LNCAP (cell line): Measurements from ENCODE around the gene OLFML1.

Experiments
- TF ChIP-seq, protein P1 (sequence below): fragments of 450-650 bp; IDR thresholded peaks from 2 replicates; pipeline ENCODE4 v1.5.1; 2017; ENCODE audit warnings: mild to moderate bottlenecking

Gene OLFML1

DNA sequence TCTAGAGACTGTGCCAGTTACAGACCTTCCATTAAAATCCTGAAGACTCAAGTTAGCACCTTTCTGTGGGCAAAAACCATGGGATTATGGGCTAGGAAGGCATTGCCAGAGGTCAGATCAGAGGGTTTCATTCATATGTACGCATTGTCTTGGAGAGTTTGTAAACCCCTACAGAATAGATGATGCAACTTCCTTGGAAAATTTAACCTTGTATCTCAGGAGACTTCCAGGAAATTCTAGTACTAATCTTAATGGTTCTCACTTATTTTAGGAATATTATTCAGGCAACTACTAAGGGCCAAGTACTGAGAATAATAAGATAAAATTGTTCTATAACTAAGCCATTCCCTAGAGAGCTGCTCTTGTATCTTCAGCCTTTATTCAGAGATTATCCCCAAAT is 6.9 kb downstream of the OLFML1 start:
- TF ChIP-seq, protein P1, sequence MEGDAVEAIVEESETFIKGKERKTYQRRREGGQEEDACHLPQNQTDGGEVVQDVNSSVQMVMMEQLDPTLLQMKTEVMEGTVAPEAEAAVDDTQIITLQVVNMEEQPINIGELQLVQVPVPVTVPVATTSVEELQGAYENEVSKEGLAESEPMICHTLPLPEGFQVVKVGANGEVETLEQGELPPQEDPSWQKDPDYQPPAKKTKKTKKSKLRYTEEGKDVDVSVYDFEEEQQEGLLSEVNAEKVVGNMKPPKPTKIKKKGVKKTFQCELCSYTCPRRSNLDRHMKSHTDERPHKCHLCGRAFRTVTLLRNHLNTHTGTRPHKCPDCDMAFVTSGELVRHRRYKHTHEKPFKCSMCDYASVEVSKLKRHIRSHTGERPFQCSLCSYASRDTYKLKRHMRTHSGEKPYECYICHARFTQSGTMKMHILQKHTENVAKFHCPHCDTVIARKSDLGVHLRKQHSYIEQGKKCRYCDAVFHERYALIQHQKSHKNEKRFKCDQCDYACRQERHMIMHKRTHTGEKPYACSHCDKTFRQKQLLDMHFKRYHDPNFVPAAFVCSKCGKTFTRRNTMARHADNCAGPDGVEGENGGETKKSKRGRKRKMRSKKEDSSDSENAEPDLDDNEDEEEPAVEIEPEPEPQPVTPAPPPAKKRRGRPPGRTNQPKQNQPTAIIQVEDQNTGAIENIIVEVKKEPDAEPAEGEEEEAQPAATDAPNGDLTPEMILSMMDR: no peak

DNA sequence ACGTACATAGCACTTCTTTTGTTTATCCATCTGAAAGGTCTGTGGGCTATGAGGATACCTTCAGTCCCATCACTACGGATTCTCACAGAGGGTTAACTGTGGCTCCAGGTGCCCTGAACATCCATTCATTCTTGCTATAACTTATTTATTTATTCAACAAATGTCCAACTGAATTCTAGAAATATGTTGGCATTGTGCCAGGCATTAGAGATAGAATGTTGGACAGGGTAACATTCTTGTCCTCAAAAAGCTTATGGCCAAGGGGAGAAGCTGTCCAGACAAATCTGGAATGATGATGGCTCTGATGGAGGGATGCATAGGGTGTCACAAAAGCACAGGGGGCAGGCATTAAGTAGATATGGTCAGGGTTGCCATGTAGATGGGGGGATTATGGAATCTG is 8.4 kb downstream of the OLFML1 start:
- TF ChIP-seq, protein P1: no peak

DNA sequence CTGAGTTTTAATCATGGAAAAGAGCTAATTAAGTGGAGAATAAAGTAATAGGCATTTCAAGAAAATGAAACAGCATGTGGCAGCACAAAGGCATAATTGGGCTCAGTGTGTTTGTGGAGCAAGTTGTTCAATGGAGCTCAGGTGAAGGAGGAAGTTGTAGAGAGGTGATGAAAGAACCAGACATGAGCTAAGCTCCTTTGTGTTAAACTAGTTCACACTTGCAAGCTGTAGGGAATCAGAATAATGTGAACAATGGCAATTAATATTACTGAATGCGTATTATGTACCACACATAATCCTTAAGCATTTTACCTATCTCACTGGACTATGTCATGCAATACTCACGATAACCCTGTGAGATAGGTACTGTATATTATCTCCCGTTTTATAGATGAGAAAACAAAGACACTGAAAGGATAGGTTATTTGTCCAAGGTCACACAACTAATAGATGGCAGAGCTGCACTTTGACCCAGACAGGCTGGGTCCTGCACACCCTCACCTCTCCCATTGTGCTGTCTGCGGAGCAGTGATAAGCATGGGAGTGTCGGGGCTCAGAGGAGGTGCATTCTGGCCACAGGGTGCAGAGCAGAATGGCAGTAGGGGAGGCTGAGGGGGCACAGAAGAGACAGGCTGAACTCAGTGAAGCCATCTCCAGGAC is 8.9 kb downstream of the OLFML1 start:
- TF ChIP-seq, protein P1: no peak

DNA sequence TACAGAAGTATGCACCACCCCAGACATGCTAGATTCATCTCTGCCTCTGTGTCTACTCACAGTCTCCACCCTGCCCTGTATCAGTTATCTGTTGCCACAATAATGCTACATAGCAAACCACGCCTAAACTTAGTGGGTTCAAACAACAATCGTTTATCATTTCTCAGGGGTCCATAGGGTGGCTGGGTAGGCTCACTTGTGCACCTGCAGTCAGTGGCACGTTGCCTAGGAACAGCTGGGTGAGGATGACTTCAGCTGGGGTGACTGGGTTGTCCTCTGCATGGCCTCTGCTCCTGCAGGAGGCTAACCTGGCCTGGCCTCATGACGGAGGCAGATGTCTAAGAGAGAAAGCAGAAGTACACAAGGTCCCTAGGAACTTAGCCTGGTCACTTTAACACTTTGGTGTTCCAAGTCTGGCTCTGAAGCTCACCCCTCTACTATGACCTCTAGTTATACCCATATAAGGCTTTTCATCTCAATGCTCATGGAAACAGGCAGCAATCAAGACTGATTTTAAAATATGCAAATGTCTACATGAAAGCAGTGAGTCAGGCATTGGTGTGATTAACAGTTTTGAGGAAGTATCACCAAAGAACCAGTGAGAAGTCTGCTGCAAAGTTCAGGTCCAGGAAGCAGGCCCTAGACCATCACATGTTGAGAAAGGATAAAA is 10.7 kb downstream of the OLFML1 start:
- TF ChIP-seq, protein P1: no peak

DNA sequence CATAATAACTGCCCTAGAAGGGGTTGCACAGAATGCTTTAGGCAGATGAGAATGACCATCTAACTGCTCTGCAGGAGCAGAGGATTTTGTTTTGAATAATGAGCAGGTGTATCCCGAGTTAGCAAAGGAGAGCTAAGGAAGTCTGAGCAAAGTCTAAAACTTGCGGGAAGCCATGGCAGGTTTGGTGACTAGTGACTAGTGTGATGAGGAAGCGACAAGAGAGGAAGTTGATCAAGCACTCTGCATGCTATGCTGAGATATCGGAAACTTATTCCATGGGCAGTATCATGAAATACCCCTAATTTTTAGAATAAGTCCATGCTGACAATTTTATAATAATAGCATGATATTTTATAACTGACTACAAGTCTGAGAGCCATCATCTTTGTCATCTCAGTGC is 12.9 kb downstream of the OLFML1 start:
- TF ChIP-seq, protein P1: no peak

DNA sequence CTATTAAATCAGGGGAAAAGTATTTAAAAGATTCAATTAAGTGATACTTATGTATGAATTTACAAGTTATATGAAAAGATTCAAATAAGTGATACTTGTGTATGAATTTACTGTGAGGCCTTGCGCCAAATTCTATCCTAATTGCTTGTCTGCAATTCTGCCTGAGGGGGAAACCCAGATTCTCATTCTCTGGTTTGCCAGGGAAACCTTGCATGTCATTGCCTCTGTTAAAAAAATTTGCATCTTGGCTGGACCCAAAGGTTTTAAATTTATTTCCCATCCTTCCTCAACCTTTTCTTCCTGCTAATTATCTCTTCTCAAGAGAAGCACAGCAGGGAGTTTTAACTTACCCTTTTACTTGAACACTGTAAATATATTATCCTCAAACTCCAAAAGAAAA is 13.8 kb downstream of the OLFML1 start:
- TF ChIP-seq, protein P1: no peak

DNA sequence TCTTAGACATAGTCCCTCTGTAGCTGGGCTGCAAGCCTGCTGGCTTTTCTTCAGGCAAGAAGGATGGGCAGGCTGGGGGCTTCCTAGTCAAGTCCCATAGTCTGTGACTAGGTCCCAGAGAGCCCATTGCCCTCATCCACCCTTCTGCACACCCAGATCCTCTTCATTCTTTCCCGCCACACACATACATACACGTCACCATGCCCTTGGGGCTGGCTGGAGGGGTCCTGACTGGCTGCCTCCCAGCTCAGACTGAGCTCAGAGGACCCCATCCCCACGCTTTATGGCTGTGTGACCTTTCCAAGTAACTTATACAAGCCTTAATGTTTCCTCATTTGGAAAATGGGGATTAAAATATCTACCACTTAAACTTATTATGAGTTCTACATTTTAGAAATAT is 14.9 kb downstream of the OLFML1 start:
- TF ChIP-seq, protein P1: no peak
